ENCODE measurements around the gene WIPF2.

- TF ChIP-seq, protein P1, sequence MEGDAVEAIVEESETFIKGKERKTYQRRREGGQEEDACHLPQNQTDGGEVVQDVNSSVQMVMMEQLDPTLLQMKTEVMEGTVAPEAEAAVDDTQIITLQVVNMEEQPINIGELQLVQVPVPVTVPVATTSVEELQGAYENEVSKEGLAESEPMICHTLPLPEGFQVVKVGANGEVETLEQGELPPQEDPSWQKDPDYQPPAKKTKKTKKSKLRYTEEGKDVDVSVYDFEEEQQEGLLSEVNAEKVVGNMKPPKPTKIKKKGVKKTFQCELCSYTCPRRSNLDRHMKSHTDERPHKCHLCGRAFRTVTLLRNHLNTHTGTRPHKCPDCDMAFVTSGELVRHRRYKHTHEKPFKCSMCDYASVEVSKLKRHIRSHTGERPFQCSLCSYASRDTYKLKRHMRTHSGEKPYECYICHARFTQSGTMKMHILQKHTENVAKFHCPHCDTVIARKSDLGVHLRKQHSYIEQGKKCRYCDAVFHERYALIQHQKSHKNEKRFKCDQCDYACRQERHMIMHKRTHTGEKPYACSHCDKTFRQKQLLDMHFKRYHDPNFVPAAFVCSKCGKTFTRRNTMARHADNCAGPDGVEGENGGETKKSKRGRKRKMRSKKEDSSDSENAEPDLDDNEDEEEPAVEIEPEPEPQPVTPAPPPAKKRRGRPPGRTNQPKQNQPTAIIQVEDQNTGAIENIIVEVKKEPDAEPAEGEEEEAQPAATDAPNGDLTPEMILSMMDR (IDR thresholded peaks at IDR 0.05), result no peak
- TF ChIP-seq POLR2A (IDR thresholded peaks at IDR 0.05), result no peak
Observed at GRCh38 chr17:40306395-40306794, 87.3 kb downstream of the WIPF2 start.

All from adrenal gland (tissue), 5 donors.